Calu3 (cell line): ENCODE data around the gene APBA1. TPM values are rescaled to one million over a fixed set of nuclear protein-coding genes. Genes with fewer than 3 reads are reported as not detected.

Experiments used
- BruUV-seq: library from RNA; stranded (reverse); fragments of 400-500 nt; replicated peaks from 2 replicates; lab custom pipeline; 2021; lab: Mats Ljungman, UMichigan
- CTCF ChIA-PET: fragments of 300-600 bp; sonication (Branson Sonifier 250); formaldehyde crosslinking; loops from one replicate; lab custom pipeline; 2022; ENCODE audit warnings: antibody characterized with exemption; lab: Charles Lee
- DNase-seq: peaks from one replicate; pipeline ENCODE4 v3.0.0; 2022
- H3K27ac Mint-ChIP-seq: one replicate; pipeline ENCODE4 v1.8.0; 2022; ENCODE audit warnings: mixed read lengths; ENCODE audit not compliant: unreplicated experiment
- H3K27me3 Mint-ChIP-seq: one replicate; pipeline ENCODE4 v1.8.0; 2022; ENCODE audit warnings: mixed read lengths; ENCODE audit not compliant: unreplicated experiment
- H3K36me3 Mint-ChIP-seq: one replicate; pipeline ENCODE4 v1.8.0; 2022; ENCODE audit warnings: mild to moderate bottlenecking, moderate library complexity, mixed read lengths; ENCODE audit not compliant: insufficient read depth, unreplicated experiment
- H3K4me1 Mint-ChIP-seq: one replicate; pipeline ENCODE4 v1.8.0; 2022; ENCODE audit warnings: mild to moderate bottlenecking, low read depth, mixed read lengths; ENCODE audit not compliant: unreplicated experiment
- H3K4me3 Mint-ChIP-seq: one replicate; pipeline ENCODE4 v1.8.0; 2022; ENCODE audit warnings: mild to moderate bottlenecking, low read depth, moderate library complexity, mixed read lengths; ENCODE audit not compliant: unreplicated experiment
- H3K9me3 Mint-ChIP-seq: one replicate; pipeline ENCODE4 v1.8.0; 2022; ENCODE audit warnings: low read depth, mixed read lengths; ENCODE audit not compliant: unreplicated experiment
- CTCF ChIP-seq: fragments of 200-600 bp; IDR thresholded peaks from one replicate; pipeline ENCODE4 v1.8.0; 2022; ENCODE audit warnings: antibody characterized with exemption; ENCODE audit not compliant: unreplicated experiment
- intact Hi-C: fragments of 100-400 bp; cut with micrococcal nuclease; formaldehyde crosslinking; loops from one replicate; pipeline ENCODE4 v1.10.0; 2022; ENCODE audit not compliant: unreplicated experiment
- total RNA-seq: library from RNA; stranded (reverse); gene quantifications from 2 replicates; pipeline ENCODE4 v1.2.3, GENCODE V29; 2022

The APBA1 gene
- total RNA-seq, 1 experiment from 2014 or later, result 4.4 TPM

GRCh38 chr9:69554945-69555344, 117.2 kb downstream of the APBA1 start:
- peaks cover 8% of the 10 kb centered on the region for H3K4me1 Mint-ChIP-seq
- no peaks in the 10 kb centered on the region for H3K27me3 Mint-ChIP-seq
- TF ChIP-seq CTCF, result no peak
- CTCF ChIA-PET, result no interaction called here
- no peak overlapping the region for H3K27ac Mint-ChIP-seq
- DNase-seq, result no peak
- BruUV-seq, result no TSS peak
- no peaks in the 10 kb centered on the region for H3K36me3 Mint-ChIP-seq
- intact Hi-C loops, result loop anchor here (10.0 kb wide), 2 partner anchors 120 to 370 kb away; partner anchors contain the start of gene APBA1
- H3K9me3 Mint-ChIP-seq, result no peaks in the 10 kb centered on the region
- no peak overlapping the region for H3K4me3 Mint-ChIP-seq

- TF ChIP-seq CTCF, result peak; percentile 29
- Mint-ChIP-seq H3K9me3 (no peaks in the 10 kb centered on the region), H3K27me3 (no peaks in the 10 kb centered on the region), H3K4me1 (peaks cover 38% of the 10 kb centered on the region), H3K36me3 (no peaks in the 10 kb centered on the region), H3K4me3 (no peak overlapping the region), H3K27ac (no peak overlapping the region)
- intact Hi-C loops, result loop anchor here (5.0 to 10.0 kb wide), 3 partner anchors 125 to 375 kb away; partner anchors contain the start of gene APBA1
- CTCF ChIA-PET, result interaction anchor here (1.5 kb wide), 1 partner anchor 127 kb away, joined by 5 read pairs; no protein-coding TSS in a partner anchor
- peak; percentile 30 for DNase-seq
- no TSS peak for BruUV-seq
Measured at GRCh38 chr9:69549310-69550202, 122.6 kb downstream of the APBA1 start.

DNA sequence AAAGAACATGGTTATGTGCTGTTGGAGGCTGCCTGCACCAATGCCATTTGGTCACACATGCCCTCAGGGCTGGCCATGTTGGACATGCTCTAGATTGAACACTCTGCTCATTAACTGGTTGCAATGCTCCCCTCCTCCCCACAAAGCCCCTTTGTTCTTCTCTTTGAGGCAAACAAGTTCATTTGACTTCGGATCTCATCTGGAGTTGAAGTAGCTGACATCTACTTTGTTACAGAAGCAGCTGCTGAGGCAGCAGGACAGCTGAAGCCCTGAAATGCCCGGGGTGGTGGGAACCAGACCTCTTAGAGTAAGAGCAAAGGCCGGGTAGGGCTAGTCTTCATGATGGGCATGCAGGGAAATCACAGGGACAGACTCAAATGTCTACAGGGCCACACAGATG, 123.5 kb downstream of the APBA1 start:
- no peaks in the 10 kb centered on the region for H3K36me3 Mint-ChIP-seq
- H3K27ac Mint-ChIP-seq, result no peak overlapping the region
- CTCF ChIA-PET, result no interaction called here
- no peaks in the 10 kb centered on the region for H3K9me3 Mint-ChIP-seq
- no peaks in the 10 kb centered on the region for H3K27me3 Mint-ChIP-seq
- intact Hi-C loops, result loop anchor here (5.0 kb wide), 1 partner anchor 329 kb away; no protein-coding TSS in a partner anchor
- BruUV-seq, result no TSS peak
- no peak for DNase-seq
- H3K4me3 Mint-ChIP-seq, result no peak overlapping the region
- TF ChIP-seq CTCF, result no peak
- peaks cover 37% of the 10 kb centered on the region for H3K4me1 Mint-ChIP-seq

DNA sequence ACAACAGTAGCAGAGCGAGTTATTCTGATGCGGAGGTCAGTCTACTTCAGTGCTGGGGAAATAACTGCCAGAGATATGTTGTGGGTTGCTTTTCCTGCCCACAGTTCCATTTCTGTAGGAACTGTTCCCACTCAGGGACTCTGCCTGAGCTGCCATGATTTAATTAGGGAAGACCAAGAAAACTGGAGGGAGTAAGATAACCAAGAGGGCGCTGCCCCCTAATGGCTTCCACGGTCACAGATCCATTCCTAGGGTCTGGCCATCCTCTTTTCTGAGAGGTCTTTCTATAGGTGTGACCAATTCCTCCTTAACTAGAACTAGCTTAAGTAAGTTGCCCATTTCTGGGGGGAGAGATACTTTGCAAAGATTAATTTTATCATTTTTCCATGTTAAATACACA, 125.9 kb downstream of the APBA1 start:
- Mint-ChIP-seq H3K27me3 (no peaks in the 10 kb centered on the region), H3K36me3 (no peaks in the 10 kb centered on the region), H3K9me3 (no peaks in the 10 kb centered on the region), H3K4me1 (peaks cover 47% of the 10 kb centered on the region), H3K4me3 (no peak overlapping the region), H3K27ac (no peak overlapping the region)
- intact Hi-C loops, result loop anchor here (1.0 to 5.0 kb wide), 2 partner anchors 122 to 331 kb away; no protein-coding TSS in a partner anchor
- peak; percentile 46 for DNase-seq
- BruUV-seq, result no TSS peak
- peak; percentile 23 for TF ChIP-seq CTCF
- CTCF ChIA-PET, result interaction anchor here (1.8 kb wide), 1 partner anchor 124 kb away, joined by 10 read pairs; no protein-coding TSS in a partner anchor
